Hepatocyte (in vitro differentiated cells): ENCODE measurements around the gene MYRIP. TPM values are rescaled to one million over a fixed set of nuclear protein-coding genes. Genes with fewer than 3 reads are reported as not detected.

ENCODE experiments used
- DNase-seq: peaks from one replicate; pipeline ENCODE4 v3.0.0-alpha.2; 2016; ENCODE audit warnings: low spot score
- H2AFZ ChIP-seq: fragments of 200-600 bp; sonication (generic); 2 replicates; pipeline ENCODE4 v1.6.0; 2016; ENCODE audit warnings: antibody characterized with exemption, mild to moderate bottlenecking
- H3K27ac ChIP-seq: fragments of 200-600 bp; sonication (generic); 2 replicates; pipeline ENCODE4 v1.5.1; 2016; ENCODE audit warnings: mild to moderate bottlenecking
- H3K27me3 ChIP-seq: fragments of 200-600 bp; sonication (generic); 2 replicates; pipeline ENCODE4 v1.6.1; 2016
- H3K36me3 ChIP-seq: fragments of 200-600 bp; sonication (generic); replicated peaks from 2 replicates; pipeline ENCODE4 v1.5.1; 2016; ENCODE audit warnings: low read depth; ENCODE audit not compliant: insufficient read depth
- H3K4me1 ChIP-seq: fragments of 200-600 bp; sonication (generic); 2 replicates; pipeline ENCODE4 v1.5.1; 2016; ENCODE audit warnings: mild to moderate bottlenecking, moderate library complexity; ENCODE audit not compliant: insufficient read depth
- H3K4me2 ChIP-seq: fragments of 200-600 bp; sonication (generic); 2 replicates; pipeline ENCODE4 v1.6.0; 2016
- H3K4me3 ChIP-seq: fragments of 200-600 bp; sonication (generic); 2 replicates; pipeline ENCODE4 v1.5.1; 2016; ENCODE audit warnings: mild to moderate bottlenecking
- H3K79me2 ChIP-seq: fragments of 200-600 bp; sonication (generic); 2 replicates; pipeline ENCODE4 v1.6.0; 2017; ENCODE audit warnings: mild to moderate bottlenecking
- H3K9me2 ChIP-seq: fragments of 200-600 bp; sonication (generic); replicated peaks from 2 replicates; pipeline ENCODE4 v1.6.0; 2017; ENCODE audit warnings: mild to moderate bottlenecking; ENCODE audit not compliant: insufficient read depth
- H3K9me3 ChIP-seq: fragments of 200-600 bp; sonication (generic); 2 replicates; pipeline ENCODE4 v1.5.1; 2016; ENCODE audit warnings: low read depth, mild to moderate bottlenecking
- H4K20me1 ChIP-seq: fragments of 200-600 bp; sonication (generic); 2 replicates; pipeline ENCODE4 v1.6.0; 2016; ENCODE audit warnings: mild to moderate bottlenecking; ENCODE audit not compliant: insufficient read depth, poor library complexity, severe bottlenecking
- EZH2 ChIP-seq: fragments of 200-600 bp; sonication (generic); IDR thresholded peaks from 2 replicates; pipeline ENCODE4 v1.6.1; 2016; ENCODE audit warnings: antibody characterized with exemption, mild to moderate bottlenecking, borderline replicate concordance
- EZH2phosphoT487 ChIP-seq: fragments of 200-600 bp; sonication (generic); IDR thresholded peaks from one replicate; pipeline ENCODE4 v1.6.1; 2018; ENCODE audit warnings: antibody characterized with exemption, mild to moderate bottlenecking, low read depth, moderate library complexity; ENCODE audit not compliant: unreplicated experiment, severe bottlenecking
- WGBS: methylation state at CpG from one replicate; pipeline ENCODE4 v1.1.6; 2016; ENCODE audit warnings: low lambda C conversion rate; ENCODE audit errors: missing lambda C conversion rate; 5-methylcytosine and 5-hydroxymethylcytosine counted together
- polyA plus RNA-seq: library from polyadenylated mRNA; unstranded; fragments of >200 nt; fragmentation: Nextera tagmentation; extraction: Ambion mirVana; gene quantifications from 2 replicates; pipeline ENCODE4 v1.2.1, GENCODE V29; 2016
- total RNA-seq: library from RNA; depleted of rRNA; stranded (reverse); fragments of >200 nt; gene quantifications from 2 replicates; pipeline ENCODE4 v1.2.3, GENCODE V29; 2014
- TF ChIP-seq, protein P1 (sequence below): fragments of 200-600 bp; sonication (generic); IDR thresholded peaks from 2 replicates; pipeline ENCODE4 v1.5.1; 2016; ENCODE audit warnings: antibody characterized with exemption, mild to moderate bottlenecking; ENCODE audit not compliant: poor library complexity

The MYRIP gene
- total and polyA plus RNA-seq, 2 experiments from 2014 or later, result 0.57 TPM; not detected in 1

DNA sequence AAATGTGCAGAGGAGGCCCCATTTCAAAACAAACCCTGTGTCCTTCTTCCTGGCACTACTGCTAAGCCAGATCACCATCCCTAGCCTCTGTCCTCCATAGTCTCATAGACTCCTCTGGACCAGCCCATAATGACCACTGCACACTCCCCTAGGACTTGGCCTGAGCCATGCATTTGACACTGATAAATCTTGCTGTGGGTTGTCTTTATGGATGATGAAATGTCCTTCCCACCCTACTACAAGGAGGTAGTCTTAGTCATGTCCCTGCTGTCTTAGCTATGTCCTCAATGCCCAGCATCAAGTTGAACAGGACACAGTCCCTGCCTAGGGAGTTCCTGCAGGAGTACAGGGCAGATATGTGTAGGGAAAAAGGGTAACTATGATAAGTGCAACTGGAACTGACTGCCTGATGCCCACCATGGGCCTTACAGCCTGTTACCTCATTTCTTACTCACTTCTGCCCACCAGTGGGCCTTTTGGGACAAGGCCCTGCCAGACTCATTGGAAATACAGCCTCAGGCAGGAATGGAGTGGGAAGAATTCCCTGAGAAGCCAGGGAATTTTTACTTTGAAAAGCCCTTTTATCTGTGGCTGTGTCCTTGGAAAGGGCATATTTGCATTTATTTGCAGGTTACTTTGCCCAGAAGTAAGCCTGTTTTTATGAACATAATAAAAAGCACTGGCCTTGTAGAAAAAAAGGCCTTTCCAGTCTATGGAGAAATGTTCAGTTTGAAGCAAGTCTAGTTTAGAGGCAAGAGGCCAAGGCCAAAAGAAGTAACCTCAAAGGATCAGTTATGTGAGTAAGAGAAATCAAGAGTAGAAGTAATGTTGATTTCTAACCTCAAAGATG is 300.5 kb downstream of the MYRIP start:
- DNase-seq, result peak; percentile 20

DNA sequence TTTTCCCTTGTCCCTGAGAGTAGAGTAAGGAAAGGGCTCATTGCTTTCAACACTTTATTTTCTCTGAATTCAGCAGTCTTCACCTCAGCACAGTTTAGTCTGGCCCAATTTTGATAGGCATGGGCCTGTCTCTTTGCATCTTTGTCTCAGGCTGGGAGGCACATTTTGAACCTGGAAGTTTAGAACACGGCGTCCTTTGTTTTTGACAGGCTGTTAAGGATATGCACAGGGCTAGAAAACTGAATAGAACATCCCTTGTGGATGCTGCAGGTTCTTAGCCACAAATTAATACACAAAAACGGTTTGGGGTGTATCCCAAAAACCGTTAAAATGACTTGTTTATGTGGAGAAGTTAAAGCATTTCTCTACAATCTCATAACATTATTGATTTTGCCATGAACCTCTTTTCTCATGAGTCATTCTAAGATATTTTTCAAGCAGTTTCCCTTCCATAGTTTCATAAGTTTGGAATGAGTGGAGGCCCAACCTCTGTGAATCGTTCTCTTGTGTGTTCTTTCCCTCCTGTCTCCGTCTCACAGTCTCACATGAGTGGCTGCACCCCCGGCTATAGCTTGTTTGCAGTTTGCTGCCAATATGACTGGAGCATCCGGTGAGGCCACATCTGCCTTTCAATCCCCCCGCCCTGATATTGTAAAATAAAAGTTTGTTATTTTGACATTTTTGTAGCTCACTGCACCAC is 307.2 kb downstream of the MYRIP start:
- H2AFZ ChIP-seq, result no peak overlapping the region

More for the DNA sequence above, 300.5 kb downstream of the MYRIP start:
- Histone ChIP-seq H4K20me1 (no peaks in the 10 kb centered on the region), H3K27me3 (no peaks in the 10 kb centered on the region), H2AFZ (no peak overlapping the region), H3K9me3 (no peaks in the 10 kb centered on the region), H3K4me2 (no peak overlapping the region), H3K79me2 (no peaks in the 10 kb centered on the region), H3K9me2 (no peaks in the 10 kb centered on the region), H3K36me3 (no peaks in the 10 kb centered on the region), H3K4me1 (no peaks in the 10 kb centered on the region), H3K27ac (no peak overlapping the region), H3K4me3 (no peak overlapping the region)
- TF ChIP-seq, protein P1, sequence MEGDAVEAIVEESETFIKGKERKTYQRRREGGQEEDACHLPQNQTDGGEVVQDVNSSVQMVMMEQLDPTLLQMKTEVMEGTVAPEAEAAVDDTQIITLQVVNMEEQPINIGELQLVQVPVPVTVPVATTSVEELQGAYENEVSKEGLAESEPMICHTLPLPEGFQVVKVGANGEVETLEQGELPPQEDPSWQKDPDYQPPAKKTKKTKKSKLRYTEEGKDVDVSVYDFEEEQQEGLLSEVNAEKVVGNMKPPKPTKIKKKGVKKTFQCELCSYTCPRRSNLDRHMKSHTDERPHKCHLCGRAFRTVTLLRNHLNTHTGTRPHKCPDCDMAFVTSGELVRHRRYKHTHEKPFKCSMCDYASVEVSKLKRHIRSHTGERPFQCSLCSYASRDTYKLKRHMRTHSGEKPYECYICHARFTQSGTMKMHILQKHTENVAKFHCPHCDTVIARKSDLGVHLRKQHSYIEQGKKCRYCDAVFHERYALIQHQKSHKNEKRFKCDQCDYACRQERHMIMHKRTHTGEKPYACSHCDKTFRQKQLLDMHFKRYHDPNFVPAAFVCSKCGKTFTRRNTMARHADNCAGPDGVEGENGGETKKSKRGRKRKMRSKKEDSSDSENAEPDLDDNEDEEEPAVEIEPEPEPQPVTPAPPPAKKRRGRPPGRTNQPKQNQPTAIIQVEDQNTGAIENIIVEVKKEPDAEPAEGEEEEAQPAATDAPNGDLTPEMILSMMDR, result peak; percentile 33
- TF ChIP-seq EZH2 (no peak), EZH2phosphoT487 (no peak)

DNA sequence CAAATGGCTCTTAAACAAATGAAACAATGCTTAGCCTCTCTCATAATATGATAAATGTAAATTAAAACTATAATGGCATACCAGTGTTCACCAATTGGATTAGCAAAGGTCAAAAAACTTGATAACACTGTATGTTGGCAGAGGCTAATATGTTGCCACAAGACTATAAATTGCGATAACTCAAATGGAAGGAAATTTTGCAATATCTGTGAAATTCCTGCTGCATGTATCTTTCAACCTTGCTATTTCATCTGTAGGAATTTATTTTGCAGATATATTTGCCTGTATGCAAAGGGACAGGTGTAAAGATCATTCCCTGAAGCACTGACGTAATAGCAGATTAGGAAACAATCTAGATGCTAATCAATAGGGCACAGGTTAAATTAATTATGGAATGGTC is 308.7 kb downstream of the MYRIP start:
- no peaks in the 10 kb centered on the region for H3K79me2 ChIP-seq
- no peak overlapping the region for H3K4me2 ChIP-seq
- no peak overlapping the region for H2AFZ ChIP-seq
- H3K4me1 ChIP-seq, result no peaks in the 10 kb centered on the region
- H3K4me3 ChIP-seq, result no peak overlapping the region
- no peaks in the 10 kb centered on the region for H3K9me3 ChIP-seq
- H3K9me2 ChIP-seq, result no peaks in the 10 kb centered on the region
- H3K27me3 ChIP-seq, result no peaks in the 10 kb centered on the region
- no peak overlapping the region for H3K27ac ChIP-seq
- no peak for DNase-seq
- H4K20me1 ChIP-seq, result no peaks in the 10 kb centered on the region
- no peak for TF ChIP-seq EZH2
- TF ChIP-seq, protein P1, result no peak
- TF ChIP-seq EZH2phosphoT487, result no peak
- no peaks in the 10 kb centered on the region for H3K36me3 ChIP-seq
- 41% methylated on average over 2 of the region's 2 CpGs for WGBS

More for the DNA sequence above, 307.2 kb downstream of the MYRIP start:
- TF ChIP-seq, protein P1, result no peak
- TF ChIP-seq EZH2, result no peak
- no peak for TF ChIP-seq EZH2phosphoT487
- no peak overlapping the region for H3K27ac ChIP-seq
- H3K4me3 ChIP-seq, result no peak overlapping the region
- H3K9me2 ChIP-seq, result no peaks in the 10 kb centered on the region
- H3K79me2 ChIP-seq, result no peaks in the 10 kb centered on the region
- no peaks in the 10 kb centered on the region for H3K27me3 ChIP-seq
- no peaks in the 10 kb centered on the region for H3K36me3 ChIP-seq
- no peak overlapping the region for H3K4me2 ChIP-seq
- WGBS, result 80% methylated on average over 9 of the region's 9 CpGs
- no peaks in the 10 kb centered on the region for H4K20me1 ChIP-seq
- H3K9me3 ChIP-seq, result no peaks in the 10 kb centered on the region
- DNase-seq, result no peak
- H3K4me1 ChIP-seq, result no peaks in the 10 kb centered on the region
